ENCODE results near the gene EMP2. TPM values are rescaled to one million over a fixed set of nuclear protein-coding genes. Genes with fewer than 3 reads are reported as not detected.

Gene EMP2
- total RNA-seq, 1 donor from 2014 or later: 14.6 TPM

GRCh38 chr16:10556236-10556635 lies 24.2 kb downstream of the EMP2 start:
- Mint-ChIP-seq H3K36me3 (ENCODE audit: low read depth) (peaks cover 4% of the 10 kb centered on the region), H3K4me3 (ENCODE audit: unreplicated experiment) (no peak overlapping the region), H3K27me3 (ENCODE audit: low read depth) (no peaks in the 10 kb centered on the region), H3K4me1 (ENCODE audit: low read depth) (peaks cover 19% of the 10 kb centered on the region), H3K9me3 (ENCODE audit: low read depth) (peaks cover 8% of the 10 kb centered on the region), H3K27ac (ENCODE audit: unreplicated experiment) (no peak overlapping the region)
- TF ChIP-seq CTCF (IDR thresholded peaks at IDR 0.05): no peak
- no peak for DNase-seq (ENCODE audit: low spot score)

GRCh38 chr16:10554569-10554968 lies 25.8 kb downstream of the EMP2 start:
- H3K4me1 Mint-ChIP-seq (ENCODE audit: low read depth): peaks cover 18% of the 10 kb centered on the region
- H3K4me3 Mint-ChIP-seq (ENCODE audit: unreplicated experiment): no peak overlapping the region
- TF ChIP-seq CTCF (IDR thresholded peaks at IDR 0.05): no peak
- peaks cover 8% of the 10 kb centered on the region for H3K9me3 Mint-ChIP-seq (ENCODE audit: low read depth)
- no peaks in the 10 kb centered on the region for H3K27me3 Mint-ChIP-seq (ENCODE audit: low read depth)
- H3K36me3 Mint-ChIP-seq (ENCODE audit: low read depth): peaks cover 4% of the 10 kb centered on the region
- DNase-seq (ENCODE audit: low spot score): no peak
- no peak overlapping the region for H3K27ac Mint-ChIP-seq (ENCODE audit: unreplicated experiment)

- TF ChIP-seq CTCF (IDR thresholded peaks at IDR 0.05): no peak
- H3K27ac Mint-ChIP-seq (ENCODE audit: unreplicated experiment): no peak overlapping the region
- H3K27me3 Mint-ChIP-seq (ENCODE audit: low read depth): no peaks in the 10 kb centered on the region
- H3K4me3 Mint-ChIP-seq (ENCODE audit: unreplicated experiment): no peak overlapping the region
- H3K36me3 Mint-ChIP-seq (ENCODE audit: low read depth): peaks cover 10% of the 10 kb centered on the region
- H3K4me1 Mint-ChIP-seq (ENCODE audit: low read depth): peaks cover 3% of the 10 kb centered on the region
- DNase-seq (ENCODE audit: low spot score): no peak
- H3K9me3 Mint-ChIP-seq (ENCODE audit: low read depth): peaks cover 20% of the 10 kb centered on the region
Measured at GRCh38 chr16:10552998-10553491, 27.4 kb downstream of the EMP2 start.

- no peaks in the 10 kb centered on the region for H3K27me3 Mint-ChIP-seq (ENCODE audit: low read depth)
- no peak for TF ChIP-seq CTCF (IDR thresholded peaks at IDR 0.05)
- no peaks in the 10 kb centered on the region for H3K4me1 Mint-ChIP-seq (ENCODE audit: low read depth)
- H3K9me3 Mint-ChIP-seq (ENCODE audit: low read depth): peaks cover 23% of the 10 kb centered on the region
- H3K4me3 Mint-ChIP-seq (ENCODE audit: unreplicated experiment): no peak overlapping the region
- no peak for DNase-seq (ENCODE audit: low spot score)
- peaks cover 11% of the 10 kb centered on the region for H3K36me3 Mint-ChIP-seq (ENCODE audit: low read depth)
- no peak overlapping the region for H3K27ac Mint-ChIP-seq (ENCODE audit: unreplicated experiment)
Measured at GRCh38 chr16:10552281-10552680, 28.1 kb downstream of the EMP2 start.

GRCh38 chr16:10551881-10552280 lies 28.5 kb downstream of the EMP2 start:
- Mint-ChIP-seq H3K4me1 (ENCODE audit: low read depth) (no peaks in the 10 kb centered on the region), H3K9me3 (ENCODE audit: low read depth) (peaks cover 23% of the 10 kb centered on the region), H3K27ac (ENCODE audit: unreplicated experiment) (no peak overlapping the region), H3K4me3 (ENCODE audit: unreplicated experiment) (no peak overlapping the region), H3K36me3 (ENCODE audit: low read depth) (peaks cover 13% of the 10 kb centered on the region), H3K27me3 (ENCODE audit: low read depth) (no peaks in the 10 kb centered on the region)
- no peak for TF ChIP-seq CTCF (IDR thresholded peaks at IDR 0.05)
- DNase-seq (ENCODE audit: low spot score): no peak
